Measurements from ENCODE around the gene ETV6.

ETV6 gene

GRCh38 chr12:11821386-11822080, 172.1 kb downstream of the ETV6 start:
- no peak overlapping the region for H4K8ac ChIP-seq (ENCODE audit: low read depth, low read length)
- H4K5ac ChIP-seq (ENCODE audit: low read length): no peak overlapping the region
- no peak for DNase-seq
- no peak overlapping the region for H3K18ac ChIP-seq (ENCODE audit: low read length)
- H2BK15ac ChIP-seq (replicated peaks; ENCODE audit: low read depth): no peak overlapping the region
- H3K36me3 ChIP-seq (ENCODE audit: control insufficient read depth, insufficient read depth, low read length): no peaks in the 10 kb centered on the region
- no peak overlapping the region for H3K4me3 ChIP-seq (ENCODE audit: low read length)
- no peaks in the 10 kb centered on the region for H3K79me2 ChIP-seq (ENCODE audit: control insufficient read depth, insufficient read depth, low read length)
- H3K27me3 ChIP-seq (ENCODE audit: insufficient read depth, low read length, poor library complexity): no peaks in the 10 kb centered on the region
- H3K4ac ChIP-seq (ENCODE audit: low read depth, low read length): no peak overlapping the region
- WGBS (ENCODE audit: extremely low coverage, insufficient coverage, low lambda C conversion rate): 100% methylated on average over 1 of the region's 10 CpGs
- H3K23ac ChIP-seq (ENCODE audit: low read length): no peak overlapping the region
- no peak overlapping the region for H3K4me2 ChIP-seq (ENCODE audit: low read length)
- H3K56ac ChIP-seq (ENCODE audit: low read length): no peak overlapping the region
- no peak overlapping the region for H3K9ac ChIP-seq (ENCODE audit: low read length)
- no peak overlapping the region for H2BK5ac ChIP-seq (ENCODE audit: low read length)
- no peak overlapping the region for H2AK5ac ChIP-seq (ENCODE audit: low read length)
- peaks cover 7% of the 10 kb centered on the region for H3K4me1 ChIP-seq (ENCODE audit: control insufficient read depth, low read depth, low read length)
- no peak overlapping the region for H3K27ac ChIP-seq (ENCODE audit: low read depth, low read length)
- H2BK120ac ChIP-seq (ENCODE audit: low read depth, low read length): no peak overlapping the region
- H3K79me1 ChIP-seq (ENCODE audit: low read length): no peaks in the 10 kb centered on the region

GRCh38 chr12:11822081-11822834, 172.8 kb downstream of the ETV6 start:
- no peak for DNase-seq
- H3K56ac ChIP-seq (ENCODE audit: low read length): no peak overlapping the region
- H2BK5ac ChIP-seq (ENCODE audit: low read length): no peak overlapping the region
- no peaks in the 10 kb centered on the region for H3K79me1 ChIP-seq (ENCODE audit: low read length)
- H3K4ac ChIP-seq (ENCODE audit: low read depth, low read length): no peak overlapping the region
- H3K18ac ChIP-seq (ENCODE audit: low read length): no peak overlapping the region
- no peak overlapping the region for H2BK15ac ChIP-seq (replicated peaks; ENCODE audit: low read depth)
- H3K9ac ChIP-seq (ENCODE audit: low read length): no peak overlapping the region
- no peak overlapping the region for H4K8ac ChIP-seq (ENCODE audit: low read depth, low read length)
- no peak overlapping the region for H2BK120ac ChIP-seq (ENCODE audit: low read depth, low read length)
- H2AK5ac ChIP-seq (ENCODE audit: low read length): peak overlapping the region; percentile 82
- H3K27ac ChIP-seq (ENCODE audit: low read depth, low read length): no peak overlapping the region
- no peak overlapping the region for H3K4me3 ChIP-seq (ENCODE audit: low read length)
- no CpG with 5 or more reads among the region's 15 CpGs for WGBS (ENCODE audit: extremely low coverage, insufficient coverage, low lambda C conversion rate)
- no peak overlapping the region for H3K23ac ChIP-seq (ENCODE audit: low read length)
- no peaks in the 10 kb centered on the region for H3K79me2 ChIP-seq (ENCODE audit: control insufficient read depth, insufficient read depth, low read length)
- H3K4me1 ChIP-seq (ENCODE audit: control insufficient read depth, low read depth, low read length): peaks cover 8% of the 10 kb centered on the region
- no peak overlapping the region for H3K4me2 ChIP-seq (ENCODE audit: low read length)
- no peaks in the 10 kb centered on the region for H3K36me3 ChIP-seq (ENCODE audit: control insufficient read depth, insufficient read depth, low read length)
- no peak overlapping the region for H4K5ac ChIP-seq (ENCODE audit: low read length)
- no peaks in the 10 kb centered on the region for H3K27me3 ChIP-seq (ENCODE audit: insufficient read depth, low read length, poor library complexity)

GRCh38 chr12:11823043-11823442, 173.6 kb downstream of the ETV6 start:
- Histone ChIP-seq H3K23ac (ENCODE audit: low read length) (no peak overlapping the region), H3K36me3 (ENCODE audit: control insufficient read depth, insufficient read depth, low read length) (no peaks in the 10 kb centered on the region), H3K56ac (ENCODE audit: low read length) (no peak overlapping the region), H3K4me3 (ENCODE audit: low read length) (no peak overlapping the region), H3K27ac (ENCODE audit: low read depth, low read length) (no peak overlapping the region), H3K27me3 (ENCODE audit: insufficient read depth, low read length, poor library complexity) (no peaks in the 10 kb centered on the region), H3K4me1 (ENCODE audit: control insufficient read depth, low read depth, low read length) (peaks cover 12% of the 10 kb centered on the region), H2BK5ac (ENCODE audit: low read length) (no peak overlapping the region), H2BK15ac (replicated peaks; ENCODE audit: low read depth) (no peak overlapping the region), H2BK120ac (ENCODE audit: low read depth, low read length) (no peak overlapping the region), H3K9ac (ENCODE audit: low read length) (no peak overlapping the region), H4K5ac (ENCODE audit: low read length) (no peak overlapping the region), H3K79me2 (ENCODE audit: control insufficient read depth, insufficient read depth, low read length) (no peaks in the 10 kb centered on the region), H3K18ac (ENCODE audit: low read length) (no peak overlapping the region), H2AK5ac (ENCODE audit: low read length) (no peak overlapping the region), H4K8ac (ENCODE audit: low read depth, low read length) (no peak overlapping the region), H3K4me2 (ENCODE audit: low read length) (no peak overlapping the region), H3K4ac (ENCODE audit: low read depth, low read length) (peak overlapping the region; percentile 28), H3K79me1 (ENCODE audit: low read length) (no peaks in the 10 kb centered on the region)
- no peak for DNase-seq
- WGBS (ENCODE audit: extremely low coverage, insufficient coverage, low lambda C conversion rate): no CpG with 5 or more reads among the region's 7 CpGs

- H2AK5ac ChIP-seq (ENCODE audit: low read length): no peak overlapping the region
- no peak overlapping the region for H3K9ac ChIP-seq (ENCODE audit: low read length)
- H3K36me3 ChIP-seq (ENCODE audit: control insufficient read depth, insufficient read depth, low read length): no peaks in the 10 kb centered on the region
- H3K23ac ChIP-seq (ENCODE audit: low read length): no peak overlapping the region
- no peak overlapping the region for H2BK120ac ChIP-seq (ENCODE audit: low read depth, low read length)
- H3K79me2 ChIP-seq (ENCODE audit: control insufficient read depth, insufficient read depth, low read length): no peaks in the 10 kb centered on the region
- no peak overlapping the region for H3K56ac ChIP-seq (ENCODE audit: low read length)
- H3K79me1 ChIP-seq (ENCODE audit: low read length): no peaks in the 10 kb centered on the region
- no peak overlapping the region for H3K27ac ChIP-seq (ENCODE audit: low read depth, low read length)
- peaks cover 16% of the 10 kb centered on the region for H3K4me1 ChIP-seq (ENCODE audit: control insufficient read depth, low read depth, low read length)
- no peak overlapping the region for H2BK5ac ChIP-seq (ENCODE audit: low read length)
- H4K5ac ChIP-seq (ENCODE audit: low read length): no peak overlapping the region
- H3K27me3 ChIP-seq (ENCODE audit: insufficient read depth, low read length, poor library complexity): no peaks in the 10 kb centered on the region
- no peak overlapping the region for H4K8ac ChIP-seq (ENCODE audit: low read depth, low read length)
- no peak overlapping the region for H3K4me2 ChIP-seq (ENCODE audit: low read length)
- no peak overlapping the region for H3K18ac ChIP-seq (ENCODE audit: low read length)
- no CpG with 5 or more reads among the region's 9 CpGs for WGBS (ENCODE audit: extremely low coverage, insufficient coverage, low lambda C conversion rate)
- H2BK15ac ChIP-seq (replicated peaks; ENCODE audit: low read depth): no peak overlapping the region
- H3K4ac ChIP-seq (ENCODE audit: low read depth, low read length): no peak overlapping the region
- no peak for DNase-seq
- H3K4me3 ChIP-seq (ENCODE audit: low read length): no peak overlapping the region
Observed at GRCh38 chr12:11823593-11823992, 174.1 kb downstream of the ETV6 start.

GRCh38 chr12:11824069-11824468, 174.6 kb downstream of the ETV6 start:
- H3K23ac ChIP-seq (ENCODE audit: low read length): no peak overlapping the region
- H3K27me3 ChIP-seq (ENCODE audit: insufficient read depth, low read length, poor library complexity): no peaks in the 10 kb centered on the region
- no peak for DNase-seq
- no peak overlapping the region for H3K9ac ChIP-seq (ENCODE audit: low read length)
- H3K79me2 ChIP-seq (ENCODE audit: control insufficient read depth, insufficient read depth, low read length): no peaks in the 10 kb centered on the region
- H2BK5ac ChIP-seq (ENCODE audit: low read length): no peak overlapping the region
- H3K4me2 ChIP-seq (ENCODE audit: low read length): no peak overlapping the region
- no peaks in the 10 kb centered on the region for H3K36me3 ChIP-seq (ENCODE audit: control insufficient read depth, insufficient read depth, low read length)
- H2BK15ac ChIP-seq (replicated peaks; ENCODE audit: low read depth): no peak overlapping the region
- H3K18ac ChIP-seq (ENCODE audit: low read length): no peak overlapping the region
- no peak overlapping the region for H4K5ac ChIP-seq (ENCODE audit: low read length)
- H3K79me1 ChIP-seq (ENCODE audit: low read length): no peaks in the 10 kb centered on the region
- H3K56ac ChIP-seq (ENCODE audit: low read length): peak overlapping the region; percentile 51
- no peak overlapping the region for H2BK120ac ChIP-seq (ENCODE audit: low read depth, low read length)
- no peak overlapping the region for H2AK5ac ChIP-seq (ENCODE audit: low read length)
- no peak overlapping the region for H3K27ac ChIP-seq (ENCODE audit: low read depth, low read length)
- no peak overlapping the region for H3K4ac ChIP-seq (ENCODE audit: low read depth, low read length)
- H3K4me3 ChIP-seq (ENCODE audit: low read length): no peak overlapping the region
- no peak overlapping the region for H4K8ac ChIP-seq (ENCODE audit: low read depth, low read length)
- H3K4me1 ChIP-seq (ENCODE audit: control insufficient read depth, low read depth, low read length): peaks cover 14% of the 10 kb centered on the region
- no CpG with 5 or more reads among the region's 7 CpGs for WGBS (ENCODE audit: extremely low coverage, insufficient coverage, low lambda C conversion rate)

Data from mesendoderm (in vitro differentiated cells).